HG03520 (cell line): ENCODE results near the gene PARP16.

Experiments
- ATAC-seq: cut with Tn5 transposase; IDR thresholded peaks from one replicate; pipeline ENCODE4 v1.9.1; 2021; ENCODE audit warnings: mild to moderate bottlenecking, moderate library complexity; ENCODE audit not compliant: unreplicated experiment

PARP16 gene

DNA sequence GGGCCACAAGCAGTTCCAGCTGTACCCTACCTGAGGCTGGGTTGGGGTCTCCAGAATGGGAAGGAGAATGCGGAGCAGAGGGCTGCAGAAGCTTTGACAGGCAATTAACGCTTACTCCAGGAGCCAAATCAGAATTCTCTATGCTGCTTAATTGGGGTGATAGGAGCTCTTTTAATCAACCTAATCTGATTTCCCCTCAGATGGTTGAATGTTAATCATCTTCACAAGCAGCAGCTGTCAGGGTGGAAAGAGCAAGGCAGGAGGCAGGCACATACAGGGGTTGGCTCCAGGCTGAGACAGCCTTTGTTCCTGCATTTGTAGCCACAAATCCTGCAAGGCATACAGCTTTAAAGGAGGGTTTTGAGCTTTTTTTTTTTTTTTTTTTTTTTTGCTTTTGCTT lies 78.0 kb downstream of the PARP16 start:
- ATAC-seq: no peak
